GM12878 (cell line): ENCODE results near the gene RCN1. TPM values are rescaled to one million over a fixed set of nuclear protein-coding genes. Genes with fewer than 3 reads are reported as not detected.

Experiments
- ATAC-seq: fragments of 200-7000 bp; cut with Tn5 transposase; 3 replicates; pipeline ENCODE4 v1.9.1; 2020; ENCODE audit warnings: mild to moderate bottlenecking, moderate library complexity
- BruUV-seq: library from RNA; stranded (reverse); fragments of 400-500 nt; replicated peaks from 2 replicates; lab custom pipeline; 2021; lab: Mats Ljungman, UMichigan
- CTCF ChIA-PET: fragments of 300-600 bp; sonication (Branson Sonifier 250); formaldehyde crosslinking; extraction: SDS; loops from one replicate; lab custom pipeline; 2021; ENCODE audit warnings: inconsistent platforms; lab: Yijun Ruan, JAX
- POLR2A ChIA-PET: fragments of 350-600 bp; formaldehyde crosslinking; extraction: SDS; loops from one replicate; lab custom pipeline; 2021; ENCODE audit warnings: inconsistent platforms; lab: Charles Lee
- RAD21 ChIA-PET: fragments of 300-600 bp; sonication (Branson Sonifier 250); formaldehyde crosslinking; loops from one replicate; lab custom pipeline; 2023; ENCODE audit warnings: antibody characterized with exemption; ENCODE audit not compliant: unreplicated experiment; lab: Charles Lee
- SMC1A ChIA-PET: fragments of 300-600 bp; sonication (Branson Sonifier 250); formaldehyde crosslinking; loops from one replicate; lab custom pipeline; 2023; ENCODE audit not compliant: unreplicated experiment, uncharacterized antibody; lab: Charles Lee
- DNase-seq: peaks from one replicate; pipeline ENCODE4 v3.0.0-alpha.2; 2011; ENCODE audit warnings: low read depth, low spot score
- FAIRE-seq: peaks from 3 replicates; lab custom pipeline; 2011; peaks lifted over from hg19 to GRCh38; lab: Jason Lieb, UNC
- H2AFZ ChIP-seq: 2 replicates; pipeline ENCODE4 v1.6.0; 2011; ENCODE audit warnings: low read depth, low read length, control low read depth; ENCODE audit not compliant: control insufficient read depth
- H3K27ac ChIP-seq: 2 replicates; pipeline ENCODE4 v1.5.1; 2011; ENCODE audit warnings: control low read depth; ENCODE audit not compliant: control insufficient read depth, insufficient read depth
- H3K27me3 ChIP-seq, 2 experiments: replicated peaks in 1 of 2; 2 replicates each; pipeline versions ENCODE4 v1.6.0 to v1.6.1; 2011; ENCODE audit warnings: low read length in 1 of 2; ENCODE audit not compliant: control insufficient read depth in 2 of 2, insufficient read depth in 2 of 2
- H3K36me3 ChIP-seq, 2 experiments: 2 replicates each; pipeline ENCODE4 v1.5.1; 2011; ENCODE audit warnings: low read length in 1 of 2; ENCODE audit not compliant: control insufficient read depth in 2 of 2, insufficient read depth in 2 of 2
- H3K4me1 ChIP-seq: 2 replicates; pipeline ENCODE4 v1.6.1; 2011; ENCODE audit warnings: mild to moderate bottlenecking, low read length, moderate library complexity, mixed read lengths; ENCODE audit not compliant: control insufficient read depth, insufficient read depth
- H3K4me2 ChIP-seq: 2 replicates; pipeline ENCODE4 v1.6.0; 2011; ENCODE audit warnings: control low read depth; ENCODE audit not compliant: control insufficient read depth, insufficient read depth
- H3K4me3 ChIP-seq: fragments of 200-600 bp; sonication (generic); 2 replicates; pipeline ENCODE4 v1.5.1; 2016
- H3K79me2 ChIP-seq: 2 replicates; pipeline ENCODE4 v1.6.0; 2011; ENCODE audit warnings: low read length; ENCODE audit not compliant: control insufficient read depth, insufficient read depth
- H3K9ac ChIP-seq: 2 replicates; pipeline ENCODE4 v1.8.0; 2011; ENCODE audit warnings: low read length, control low read depth, mixed read lengths; ENCODE audit not compliant: control insufficient read depth, insufficient read depth
- H3K9me3 ChIP-seq: replicated peaks from 3 replicates; pipeline ENCODE4 v1.5.1; 2011; ENCODE audit warnings: mild to moderate bottlenecking, low read length; ENCODE audit not compliant: control insufficient read depth, insufficient read depth
- H4K20me1 ChIP-seq: 2 replicates; pipeline ENCODE4 v1.6.0; 2011; ENCODE audit not compliant: control insufficient read depth, insufficient read depth
- BHLHE40 ChIP-seq, 2 experiments: fragments of 450-650 bp in 1 of 2; IDR thresholded peaks; 2 replicates each; pipeline ENCODE4 v1.6.1; 2011 to 2017; ENCODE audit warnings: low read depth in 2 of 2, borderline replicate concordance in 1 of 2, improper control_type of control experiment in 1 of 2, low read length in 1 of 2, mild to moderate bottlenecking in 1 of 2
- BRCA1 ChIP-seq: IDR thresholded peaks from 2 replicates; pipeline ENCODE4 v1.6.1; 2011; ENCODE audit warnings: low read depth, low read length, improper control_type of control experiment
- EP300 ChIP-seq, 2 experiments: fragments of 150-350 bp in 1 of 2; IDR thresholded peaks; 2 replicates each; pipeline ENCODE4 v1.6.1; 2011 to 2012; ENCODE audit warnings: low read depth in 2 of 2, low read length in 2 of 2, borderline replicate concordance in 1 of 2, improper control_type of control experiment in 1 of 2, inconsistent platforms in 1 of 2; ENCODE audit not compliant: control insufficient read depth in 1 of 2
- IRF5 ChIP-seq: fragments of 450-650 bp; IDR thresholded peaks from 2 replicates; pipeline ENCODE4 v1.6.1; 2017; ENCODE audit warnings: borderline replicate concordance
- MEF2A ChIP-seq: IDR thresholded peaks from 2 replicates; pipeline ENCODE4 v1.6.1; 2011; ENCODE audit warnings: low read depth, mild to moderate bottlenecking, low read length, moderate library complexity; ENCODE audit not compliant: insufficient read depth
- MEF2B ChIP-seq: fragments of 450-650 bp; IDR thresholded peaks from 2 replicates; pipeline ENCODE4 v1.6.1; 2018; ENCODE audit warnings: mild to moderate bottlenecking, moderate library complexity; ENCODE audit not compliant: partially characterized antibody, poor library complexity, severe bottlenecking
- NR2F1 ChIP-seq: fragments of 450-650 bp; conservative IDR thresholded peaks from 2 replicates; pipeline ENCODE4 v1.6.1; 2017; ENCODE audit warnings: mild to moderate bottlenecking
- PML ChIP-seq: IDR thresholded peaks from 2 replicates; pipeline ENCODE4 v1.6.1; 2012; ENCODE audit warnings: low read length, inconsistent platforms
- RAD51 ChIP-seq: fragments of 450-650 bp; IDR thresholded peaks from 2 replicates; pipeline ENCODE4 v1.6.1; 2016; ENCODE audit warnings: moderate library complexity, mild to moderate bottlenecking, inconsistent platforms
- SPI1 ChIP-seq: IDR thresholded peaks from 2 replicates; pipeline ENCODE4 v1.6.1; 2011; ENCODE audit warnings: low read depth, mild to moderate bottlenecking, low read length, moderate library complexity, borderline replicate concordance; ENCODE audit not compliant: insufficient read depth
- USF2 ChIP-seq: IDR thresholded peaks from 2 replicates; pipeline ENCODE4 v1.6.1; 2011; ENCODE audit warnings: low read depth, low read length, improper control_type of control experiment, borderline replicate concordance
- ZBTB11 ChIP-seq: fragments of 450-650 bp; formaldehyde crosslinking; IDR thresholded peaks from 2 replicates; pipeline ENCODE4 v1.5.0; 2022; ENCODE audit warnings: mild to moderate bottlenecking, missing genetic modification characterization
- ZNF274 ChIP-seq: IDR thresholded peaks from one replicate; pipeline ENCODE4 v1.8.0; 2011; ENCODE audit not compliant: insufficient read length, insufficient read depth
- ZZZ3 ChIP-seq: IDR thresholded peaks from 2 replicates; pipeline ENCODE4 v1.6.1; 2011; ENCODE audit warnings: low read depth; ENCODE audit not compliant: control insufficient read depth, insufficient read length
- WGBS: methylation state at CpG from one replicate; pipeline ENCODE4 v1.1.6; 2016; ENCODE audit warnings: low lambda C conversion rate; ENCODE audit not compliant: insufficient replicate concordance, insufficient coverage; ENCODE audit errors: missing lambda C conversion rate; 5-methylcytosine and 5-hydroxymethylcytosine counted together
- in situ Hi-C: fragments of 300-500 bp; cut with MboI; formaldehyde crosslinking; loops from 9 replicates; pipeline ENCODE4 v1.14.3; 2018; ENCODE audit warnings: mixed read lengths
- intact Hi-C: fragments of 100-400 bp; cut with micrococcal nuclease; formaldehyde crosslinking; loops from one replicate; pipeline ENCODE4 v1.14.2; 2022; ENCODE audit not compliant: unreplicated experiment
- polyA plus RNA-seq, 11 experiments: library from polyadenylated mRNA; depleted of rRNA in 4 of 11; unstranded in 6 of 11; stranded (reverse) in 5 of 11; fragments of >200 nt; fragmentation: Nextera tagmentation in 4 of 11; fragmentation: Illumina TruSeq in 1 of 11; extraction: Ambion mirVana in 4 of 11; extraction: Trizol in 1 of 11; gene quantifications; 1 replicate in 1 of 11; 2 replicates in 10 of 11; pipeline versions ENCODE4 v1.2.1 to v1.2.3, GENCODE V29; 2011 to 2016; ENCODE audit warnings: inconsistent platforms in 2 of 11, missing spikeins in 2 of 11, low read depth in 1 of 11
- total RNA-seq, 4 experiments: library from RNA; depleted of rRNA in 3 of 4; stranded (reverse); fragments of >200 nt in 3 of 4; fragmentation: Illumina TruSeq in 1 of 4; extraction: Trizol in 1 of 4; gene quantifications; 2 replicates each; pipeline versions ENCODE4 v1.2.1 to v1.2.3, GENCODE V29; 2013 to 2021

RCN1 gene
- total and polyA plus RNA-seq, 10 of the 15 experiments (the other 5 are each of a cell fraction or from before 2014, with no cell fraction given) = 17.6 to 76.7 (median 56.4) TPM

GRCh38 chr11:32152821-32153220 lies 61.9 kb downstream of the RCN1 start (continued):
- no peak for TF ChIP-seq ZBTB11 (CRISPR knock-in tag)

GRCh38 chr11:32153747-32154146 lies 62.9 kb downstream of the RCN1 start:
- no peak for FAIRE-seq
- BruUV-seq = no TSS peak
- TF ChIP-seq MEF2A = no peak
- no peak for TF ChIP-seq ZZZ3
- TF ChIP-seq BHLHE40 (IDR thresholded peaks at IDR 0.05; ENCODE audit: borderline replicate concordance in 1 of 2, low read depth in 2 of 2, low read length in 1 of 2) = no peak
- TF ChIP-seq ZNF274 = no peak
- no peak for TF ChIP-seq PML
- TF ChIP-seq USF2 = no peak
- TF ChIP-seq IRF5 = no peak
- no peak for TF ChIP-seq RAD51
- peak; percentile 46; the same call in 1 of the 2 replicates for TF ChIP-seq NR2F1
- no peak for TF ChIP-seq BRCA1
- peak; percentile 73 for TF ChIP-seq MEF2B
- TF ChIP-seq SPI1 = peak; percentile 28; the same call in 1 of the 2 replicates
- no peak for TF ChIP-seq EP300 (IDR thresholded peaks at IDR 0.05; ENCODE audit: borderline replicate concordance in 1 of 2, control insufficient read depth in 1 of 2, low read depth in 2 of 2, low read length in 2 of 2)

More at GRCh38 chr11:32153747-32154146, 62.9 kb downstream of the RCN1 start:
- no peaks in the 10 kb centered on the region for H3K36me3 ChIP-seq
- ChIA-PET SMC1A (interaction anchor here (0.7 to 5.1 kb wide), 17 partner anchors 9 to 198 kb away, joined by 3 to 61 read pairs (median 5); no protein-coding TSS in a partner anchor), CTCF (interaction anchor here (0.6 to 5.0 kb wide), 22 partner anchors 11 to 1046 kb away, joined by 3 to 63 read pairs (median 3); no protein-coding TSS in a partner anchor), POLR2A (interaction anchor here (1.1 to 1.8 kb wide), 2 partner anchors 47 to 64 kb away, joined by 3 to 6 read pairs; no protein-coding TSS in a partner anchor), RAD21 (interaction anchor here (0.6 to 2.7 kb wide), 11 partner anchors 10 to 357 kb away, joined by 3 to 24 read pairs (median 4); no protein-coding TSS in a partner anchor)
- no peak overlapping the region for H3K4me3 ChIP-seq
- H3K27ac ChIP-seq = peak overlapping the region; percentile 42
- peaks cover 6% of the 10 kb centered on the region; the same call in 1 of the 2 replicates for H3K4me1 ChIP-seq
- intact Hi-C loops = loop anchor here (1.0 to 5.0 kb wide), 3 partner anchors 47 to 101 kb away; no protein-coding TSS in a partner anchor
- no peaks in the 10 kb centered on the region for H3K9me3 ChIP-seq
- ATAC-seq = peak; percentile 82
- H3K27me3 ChIP-seq = no peaks in the 10 kb centered on the region
- in situ Hi-C loops = no loop called here
- H2AFZ ChIP-seq = no peak overlapping the region
- DNase-seq = no peak
- H3K9ac ChIP-seq = no peak overlapping the region
- H4K20me1 ChIP-seq = no peaks in the 10 kb centered on the region
- 5% methylated on average over 1 of the region's 1 CpG for WGBS
- H3K4me2 ChIP-seq = peak overlapping the region; percentile 3; the same call in 1 of the 2 replicates
- H3K79me2 ChIP-seq = no peaks in the 10 kb centered on the region
